ENCODE results near the gene PARVG. TPM values are rescaled to one million over a fixed set of nuclear protein-coding genes. Genes with fewer than 3 reads are reported as not detected.

The PARVG gene
- total and polyA plus RNA-seq, 2 of the 8 experiments (the other 6 are each of a cell fraction or from before 2014, with no cell fraction given) = 0.37 to 1.5 TPM

GRCh38 chr22:44164031-44164430 lies 16.7 kb upstream of the PARVG start (continued):
- TF ChIP-seq TEAD4 (IDR thresholded peaks at IDR 0.05; ENCODE audit: low read depth, low read length) = no peak
- TF ChIP-seq PHF8 (conservative IDR thresholded peaks at IDR 0.05; ENCODE audit: low read depth, low read length) = no peak
- TF ChIP-seq USF2 (IDR thresholded peaks at IDR 0.05; ENCODE audit: low read length) = no peak
- TF ChIP-seq SAP30 (IDR thresholded peaks at IDR 0.05; ENCODE audit: insufficient read depth, insufficient replicate concordance, low read length) = no peak
- TF ChIP-seq JUN (IDR thresholded peaks at IDR 0.05; ENCODE audit: low read depth, low read length) = no peak
